ENCODE data around the gene SMAD5.

SMAD5 gene

DNA sequence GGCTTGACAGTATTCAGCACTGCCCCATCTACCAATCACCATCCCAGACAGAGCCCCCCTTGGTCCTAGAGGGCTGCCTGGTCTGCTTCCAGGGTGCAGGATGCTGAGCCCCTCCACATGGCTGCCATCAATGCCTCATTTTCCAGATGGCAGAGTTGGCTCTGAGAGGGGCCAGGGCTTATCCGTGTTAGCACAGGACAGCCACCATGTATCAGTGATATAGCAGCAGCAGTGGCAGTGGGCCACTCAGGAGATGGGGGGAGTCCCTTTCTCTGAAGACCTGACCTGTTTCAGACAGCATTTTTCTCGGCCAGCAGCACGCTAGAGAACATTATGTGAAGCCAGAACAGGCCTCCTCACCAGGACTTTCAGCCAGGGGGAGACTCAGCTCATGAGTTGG, 61.9 kb downstream of the SMAD5 start:
- no peak for DNase-seq (ENCODE audit: low spot score)

DNA sequence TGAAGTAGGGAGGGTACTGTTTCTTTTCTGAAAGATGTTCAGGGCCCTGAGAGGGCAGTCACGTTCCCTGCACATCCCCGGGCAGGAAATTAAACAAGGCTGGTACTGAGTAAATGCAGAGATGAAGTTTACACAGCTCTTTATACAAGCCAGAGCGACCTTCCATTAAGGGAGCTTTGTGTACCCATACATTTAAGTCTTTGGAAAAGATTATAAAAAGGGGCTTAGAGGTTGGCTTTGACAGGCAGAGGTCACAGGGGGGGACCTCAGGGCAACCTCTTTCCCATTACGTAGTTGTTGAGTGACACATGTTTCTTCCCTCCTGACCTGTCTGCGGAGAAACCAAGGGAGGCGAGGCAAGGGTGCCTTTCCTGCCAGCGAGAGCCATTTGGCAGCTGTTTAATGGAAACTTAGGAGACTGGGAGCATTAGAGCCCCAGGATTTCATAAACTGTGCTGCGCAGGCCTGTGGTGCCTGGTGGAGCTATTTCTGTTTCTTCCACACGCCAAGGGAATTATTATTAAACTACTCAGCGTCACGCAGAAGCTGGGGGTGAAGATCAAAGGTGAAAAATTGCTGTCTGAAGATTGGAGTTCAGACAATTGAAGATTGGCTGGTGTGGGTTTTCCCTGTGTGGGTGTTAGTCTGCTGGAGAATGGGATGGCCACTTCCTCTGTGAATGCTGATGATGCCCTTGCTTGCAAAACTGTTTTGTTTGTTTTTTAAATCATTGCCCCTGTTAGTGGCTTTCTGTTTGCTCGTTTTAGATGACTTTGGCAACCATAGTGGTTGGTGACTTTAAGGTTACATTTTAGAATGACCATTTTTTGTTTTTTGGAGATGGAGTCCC, 63.6 kb downstream of the SMAD5 start:
- DNase-seq (ENCODE audit: low spot score), result no peak

DNA sequence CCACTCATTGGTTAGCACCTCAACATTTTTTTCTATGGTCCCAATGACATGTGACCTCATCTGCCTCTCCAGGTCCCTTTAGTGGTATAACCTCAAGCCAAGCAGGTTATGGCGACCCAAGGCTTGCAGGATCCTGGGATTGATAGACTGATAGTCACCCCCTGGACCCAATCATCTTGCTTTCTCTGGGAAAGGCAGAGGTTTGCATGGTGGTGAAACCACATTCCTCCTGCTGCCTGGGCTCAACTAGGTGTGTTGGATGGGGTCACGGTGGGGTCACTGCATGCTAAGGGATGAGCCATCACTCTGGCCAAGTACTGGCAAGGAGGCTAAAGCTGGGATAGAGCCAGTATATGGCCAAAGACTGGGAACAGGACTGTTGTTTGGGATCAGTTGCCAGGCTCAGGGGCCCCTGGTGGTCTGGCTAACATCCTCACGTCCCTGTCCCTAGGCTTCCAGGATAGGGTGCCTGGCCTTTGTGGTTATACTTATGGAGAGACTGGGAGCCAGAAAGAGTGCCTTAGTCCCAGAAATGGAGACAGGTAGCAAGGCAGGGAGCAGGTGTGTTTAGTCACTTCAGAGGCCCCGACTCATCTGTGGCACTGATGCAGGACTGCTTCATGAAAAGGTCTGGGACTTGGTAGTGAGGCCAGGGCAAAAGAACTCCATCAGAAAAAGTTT, 65.0 kb downstream of the SMAD5 start:
- no peak for DNase-seq (ENCODE audit: low spot score)

DNA sequence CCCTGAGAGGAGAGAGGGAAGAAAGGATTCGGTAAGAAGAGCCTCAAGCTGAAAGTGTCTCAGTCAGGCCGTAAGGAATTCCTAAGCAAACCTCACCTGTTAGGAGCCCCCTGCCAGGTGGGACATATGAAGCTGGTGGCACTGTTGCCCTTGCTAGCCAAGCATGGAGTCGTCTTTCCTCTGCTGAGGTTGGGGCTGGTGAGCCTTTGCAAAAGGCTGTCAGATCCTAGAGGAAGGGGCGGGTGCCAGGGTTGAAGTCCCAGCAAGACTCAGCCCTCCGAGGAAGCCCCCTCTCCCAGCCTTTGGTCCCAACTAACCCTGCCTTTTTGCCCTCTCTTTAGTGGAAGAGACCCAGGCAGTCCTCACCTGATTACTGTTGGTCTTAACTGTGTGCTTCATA, 65.8 kb downstream of the SMAD5 start:
- no peak for DNase-seq (ENCODE audit: low spot score)

DNA sequence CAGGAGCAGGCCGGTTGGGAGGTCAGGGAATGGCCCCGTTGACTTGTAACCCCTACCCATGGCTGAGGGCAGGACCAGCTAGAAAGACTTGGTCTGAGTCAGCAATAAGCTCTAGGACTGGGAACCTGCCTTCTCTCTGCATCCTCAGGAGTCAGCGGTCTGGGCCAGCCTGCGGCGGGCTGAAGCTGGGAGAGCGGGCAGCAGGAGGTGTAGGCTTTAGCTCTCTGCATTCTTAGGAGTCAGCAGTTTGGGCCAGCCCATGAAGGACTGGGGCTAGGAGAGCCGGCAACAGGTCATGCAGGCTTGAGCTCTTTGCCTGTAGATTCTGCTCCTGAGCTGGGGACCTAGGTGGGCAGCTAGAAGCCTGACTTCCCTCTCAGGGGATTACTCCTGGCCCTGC, 66.8 kb downstream of the SMAD5 start:
- no peak for DNase-seq (ENCODE audit: low spot score)

DNA sequence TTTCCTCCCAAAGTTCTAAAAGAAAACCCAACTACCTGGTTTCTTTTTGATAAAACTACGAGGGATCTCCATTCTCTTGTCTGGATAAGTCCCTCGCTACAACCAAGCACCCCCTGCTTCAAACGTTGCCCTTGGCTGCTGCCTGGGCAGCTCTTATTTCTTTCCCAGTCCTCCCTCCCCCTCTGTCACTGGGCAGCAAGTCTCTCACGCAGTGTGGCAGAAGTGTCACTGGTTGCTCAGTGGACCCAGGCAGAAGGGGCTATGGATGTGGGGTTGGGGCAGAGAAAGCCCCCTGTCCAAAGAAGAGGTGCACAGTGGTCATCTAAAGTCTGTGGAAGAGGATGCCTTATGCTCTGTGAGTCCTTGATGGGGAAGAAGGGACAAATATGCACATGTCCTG, 67.5 kb downstream of the SMAD5 start:
- no peak for DNase-seq (ENCODE audit: low spot score)

DNA sequence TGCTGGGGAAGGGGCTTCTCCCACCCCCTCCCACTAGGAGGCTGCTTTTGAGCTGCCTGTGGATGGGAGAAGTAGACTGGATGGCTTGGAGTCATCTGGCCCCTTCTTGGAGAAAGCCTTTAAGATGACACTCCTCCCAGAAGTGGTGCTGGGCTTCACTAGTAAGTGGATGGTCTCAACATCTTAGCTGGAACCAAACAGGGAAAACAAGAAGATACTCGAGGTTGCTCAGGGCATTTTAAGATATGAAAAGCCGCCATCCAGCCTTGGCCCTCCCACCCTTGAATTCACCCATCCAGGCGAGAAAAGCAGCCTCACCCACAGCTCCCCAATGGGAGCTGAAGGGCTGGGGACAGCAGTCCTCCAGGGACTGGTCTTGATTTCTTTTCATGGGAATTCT, 68.1 kb downstream of the SMAD5 start:
- DNase-seq (ENCODE audit: low spot score), result no peak

DNA sequence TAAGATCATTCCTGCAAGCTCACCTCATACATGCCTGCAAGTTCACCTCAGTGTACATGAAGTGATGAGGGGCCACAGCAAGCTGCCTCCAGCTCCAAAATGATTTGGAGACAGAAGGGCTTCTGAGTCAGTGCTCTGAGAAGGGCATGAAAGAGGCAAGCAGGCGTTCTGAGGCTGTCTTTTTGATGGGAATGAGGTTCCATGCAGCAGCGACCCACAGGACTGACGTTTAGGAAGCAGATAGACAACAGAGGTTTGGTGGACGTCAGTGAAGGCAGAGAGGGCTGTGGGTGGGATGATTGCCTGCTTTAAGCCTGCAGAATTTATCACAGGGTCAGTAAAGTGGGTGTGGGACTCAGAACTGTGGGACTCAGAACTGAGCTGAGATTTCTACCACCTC, 69.2 kb downstream of the SMAD5 start:
- DNase-seq (ENCODE audit: low spot score), result no peak

DNA sequence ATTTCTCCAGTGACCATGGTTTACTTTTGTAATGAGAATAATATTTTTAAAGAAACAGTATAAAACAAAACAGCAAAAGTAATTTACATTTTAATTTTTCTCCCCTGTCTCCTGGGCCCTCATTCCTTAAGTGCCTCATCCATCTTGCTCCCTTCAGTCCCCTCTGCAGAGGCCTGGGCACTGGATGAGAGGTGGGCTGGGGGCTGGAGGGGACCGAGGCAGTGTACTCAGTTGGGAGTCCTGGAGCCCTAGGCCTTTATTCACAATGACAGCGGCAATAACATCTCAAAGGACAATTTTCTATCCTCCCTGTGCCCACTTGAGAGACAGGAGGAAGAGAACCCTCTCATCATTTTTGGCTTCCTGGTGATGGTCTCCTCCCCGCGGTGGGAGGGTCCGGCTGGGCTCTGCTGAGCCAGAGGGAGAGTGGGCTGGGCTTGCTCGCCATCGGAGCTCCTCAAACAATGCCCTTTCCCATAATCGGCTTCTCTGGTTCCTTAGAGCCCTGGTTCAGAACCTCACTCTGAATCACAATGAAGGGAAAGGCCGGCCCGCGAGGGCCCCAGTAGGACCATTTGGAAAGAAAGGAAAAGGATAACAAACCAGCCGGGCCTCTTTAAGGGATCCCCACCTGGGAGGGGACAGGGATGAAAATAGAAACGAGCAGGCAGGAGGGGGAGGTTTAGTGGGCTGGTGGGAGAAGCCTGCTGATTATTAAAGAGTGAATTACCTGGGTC, 70.0 kb downstream of the SMAD5 start:
- DNase-seq (ENCODE audit: low spot score), result no peak

DNA sequence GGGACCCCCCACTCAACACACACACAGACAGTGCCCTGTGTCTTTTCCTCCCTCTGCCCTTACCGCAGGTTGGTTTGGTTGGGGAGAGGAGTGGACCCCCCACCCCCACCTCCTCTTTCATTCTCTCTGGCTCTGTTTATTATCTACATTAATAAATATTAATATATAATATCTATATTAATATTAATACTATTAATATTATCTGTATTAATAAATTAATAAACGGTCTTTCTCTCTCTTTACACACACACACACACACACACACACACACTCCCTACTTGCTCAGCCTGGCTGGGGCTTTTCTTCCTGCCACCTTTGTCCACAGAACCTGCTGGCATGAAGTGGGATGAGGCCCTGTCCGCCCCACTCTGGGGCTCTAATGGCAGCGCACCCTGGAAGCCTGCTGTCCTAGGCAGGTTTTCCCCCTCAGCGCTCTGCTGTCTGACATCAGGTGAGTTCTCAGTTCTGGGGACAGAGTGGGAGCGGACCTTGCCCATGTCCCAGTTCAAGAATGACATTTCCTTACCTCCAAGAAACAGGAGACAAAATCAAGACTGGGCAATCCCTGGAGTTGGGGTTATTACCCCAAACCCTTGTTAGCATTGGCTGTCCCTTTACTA, 70.8 kb downstream of the SMAD5 start:
- DNase-seq (ENCODE audit: low spot score), result no peak

DNA sequence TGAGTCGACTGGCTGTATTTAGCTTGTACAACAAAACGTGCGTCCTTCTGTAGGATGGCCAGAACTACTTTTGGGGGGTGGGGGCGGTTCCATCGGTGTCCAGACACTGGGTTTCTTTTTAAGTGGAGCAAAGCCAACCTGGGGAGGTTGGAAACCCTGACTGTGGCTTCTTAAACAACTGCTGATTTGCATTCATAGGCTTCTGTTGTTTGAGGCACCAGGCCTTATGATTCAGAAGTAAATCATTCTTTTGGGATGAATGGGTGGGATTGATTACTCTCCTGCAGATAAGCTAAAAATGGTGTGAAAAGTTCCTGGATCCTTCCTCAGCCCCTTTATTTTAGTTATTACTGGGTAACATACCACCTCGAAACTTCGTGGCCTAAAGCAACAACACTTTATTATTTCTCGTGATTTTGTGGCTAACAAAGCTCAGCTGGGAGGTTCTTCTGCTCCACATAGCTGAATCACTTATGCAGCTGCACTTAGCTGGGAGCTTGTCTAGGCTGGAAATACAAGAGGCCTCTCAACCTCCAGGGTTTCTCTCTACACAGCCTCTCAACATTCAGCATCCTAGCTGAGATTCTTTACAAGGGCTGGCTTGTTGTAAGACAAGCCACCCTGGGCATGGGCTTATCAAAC, 72.5 kb downstream of the SMAD5 start:
- DNase-seq (ENCODE audit: low spot score), result no peak

DNA sequence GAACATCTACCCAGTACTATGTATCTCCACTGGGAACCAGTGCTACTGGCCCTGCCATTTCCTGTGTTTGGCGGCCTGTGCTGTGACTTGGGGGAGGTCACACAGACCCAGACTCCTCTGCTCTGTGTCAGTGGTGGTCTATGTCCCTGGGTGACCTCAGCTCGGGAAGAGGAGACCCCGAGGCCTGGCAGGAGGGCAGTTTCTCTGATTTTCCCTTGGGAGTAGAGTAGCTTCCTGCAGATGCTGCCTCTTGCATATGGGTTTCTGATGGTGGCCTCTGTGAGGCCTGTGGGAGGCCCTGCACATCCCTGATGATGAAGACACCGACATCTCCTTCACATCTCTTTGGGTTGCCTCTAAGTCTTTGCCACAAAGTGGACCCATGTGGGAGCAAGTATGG, 73.3 kb downstream of the SMAD5 start:
- DNase-seq (ENCODE audit: low spot score), result no peak

DNA sequence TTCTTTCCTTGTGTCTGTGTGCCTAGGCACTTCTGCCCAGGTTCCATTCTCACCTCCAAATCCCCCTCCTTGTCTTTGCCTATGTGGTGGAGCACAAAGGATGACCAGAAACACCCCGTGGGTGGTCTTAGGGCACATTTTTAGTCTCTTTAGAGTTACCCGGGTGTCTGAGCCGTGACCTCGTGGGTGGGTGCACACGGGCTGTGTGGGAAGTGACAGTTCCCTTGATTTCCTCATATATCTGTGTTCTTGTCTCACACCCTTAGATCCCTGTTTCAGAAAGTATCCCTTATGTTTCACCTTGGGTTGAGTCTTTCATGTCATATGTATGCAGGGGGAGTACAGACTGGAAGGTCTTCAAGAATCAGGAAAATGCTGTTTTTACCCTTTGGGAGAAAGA, 73.7 kb downstream of the SMAD5 start:
- DNase-seq (ENCODE audit: low spot score), result no peak

DNA sequence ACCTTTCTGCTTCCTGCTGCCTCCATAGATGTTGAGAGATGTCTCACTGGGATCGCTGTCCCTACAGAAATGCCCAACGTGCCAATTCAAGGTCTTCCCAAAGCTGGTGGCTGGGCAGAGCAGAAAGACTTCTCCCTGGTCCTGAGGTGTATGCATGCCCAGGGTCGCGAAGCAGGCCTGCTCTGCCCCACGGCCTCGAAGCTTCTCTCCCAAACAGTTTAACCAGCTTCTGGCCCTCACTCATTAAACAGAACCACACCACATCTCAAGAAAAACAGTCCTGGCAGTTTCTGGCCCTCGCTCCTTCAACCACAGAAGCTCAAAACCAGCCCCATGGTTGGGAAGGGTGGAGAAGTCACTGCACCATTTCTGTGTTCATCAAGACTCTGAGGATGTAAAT, 75.0 kb downstream of the SMAD5 start:
- DNase-seq (ENCODE audit: low spot score), result no peak

DNA sequence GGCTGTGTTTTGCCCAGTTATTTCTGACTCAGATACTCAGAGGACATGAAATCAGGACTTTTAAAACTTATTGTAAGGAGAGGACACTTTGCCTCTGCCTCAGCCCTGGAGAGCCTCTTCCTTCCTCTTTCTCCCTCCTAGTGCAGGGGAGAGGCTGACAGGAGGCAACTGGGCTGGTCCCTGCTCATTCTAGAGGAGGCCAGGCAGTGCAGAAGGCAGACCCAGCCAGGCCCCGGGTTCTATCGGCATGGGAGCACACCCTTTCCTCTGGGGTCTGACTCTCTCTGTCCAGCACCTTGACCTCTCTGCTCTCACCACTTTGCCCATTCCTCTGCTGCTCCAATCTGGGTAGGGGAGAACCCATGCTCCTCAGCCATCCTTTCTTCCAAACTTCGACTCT, 76.3 kb downstream of the SMAD5 start:
- no peak for DNase-seq (ENCODE audit: low spot score)

DNA sequence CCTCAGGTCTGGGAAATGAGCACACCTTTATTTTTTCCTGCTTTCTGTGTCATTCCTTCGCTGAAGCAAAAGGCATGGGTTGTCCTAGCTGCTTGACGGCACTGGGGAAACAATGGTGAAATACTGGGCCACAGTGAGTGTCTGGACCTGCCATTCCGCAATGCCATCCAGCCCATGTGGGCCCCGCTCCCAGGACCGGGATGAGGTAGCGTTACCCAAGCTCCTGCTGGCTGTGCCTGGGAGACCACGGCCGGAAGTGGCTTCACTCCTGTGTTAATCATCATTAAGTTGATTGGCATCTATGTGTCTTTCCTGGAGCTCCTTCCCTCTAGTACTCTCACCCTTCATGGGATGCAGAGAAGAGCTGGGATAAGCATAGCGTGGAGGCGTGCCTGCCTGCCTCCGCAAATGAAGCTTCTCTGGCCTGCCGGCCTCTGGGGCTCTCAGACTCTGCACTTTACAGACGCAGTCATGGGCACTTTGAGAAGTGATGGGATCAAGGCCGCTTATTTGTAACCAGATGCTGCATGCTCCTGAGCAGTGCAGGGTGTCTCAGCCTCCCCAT, 76.8 kb downstream of the SMAD5 start:
- DNase-seq (ENCODE audit: low spot score), result no peak

DNA sequence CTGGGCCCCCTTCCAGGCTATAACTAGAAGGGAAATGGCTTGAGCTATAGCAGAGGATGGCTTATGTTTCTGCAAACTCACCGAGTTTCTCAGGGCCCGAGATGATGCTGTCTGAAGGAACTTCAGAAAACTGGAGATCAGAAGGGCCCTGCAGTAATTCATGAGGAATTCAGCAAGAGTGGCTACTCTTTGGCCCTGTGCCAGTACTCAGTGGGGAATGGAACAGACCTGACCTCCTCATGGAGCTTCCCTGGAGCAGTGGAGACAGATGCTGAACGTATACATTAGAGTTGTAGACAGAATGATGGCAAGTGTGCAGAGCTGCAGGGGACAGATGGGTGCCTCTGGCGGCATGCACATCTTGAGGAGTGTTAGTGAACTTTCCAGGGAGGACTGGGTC, 77.6 kb downstream of the SMAD5 start:
- no peak for DNase-seq (ENCODE audit: low spot score)

DNA sequence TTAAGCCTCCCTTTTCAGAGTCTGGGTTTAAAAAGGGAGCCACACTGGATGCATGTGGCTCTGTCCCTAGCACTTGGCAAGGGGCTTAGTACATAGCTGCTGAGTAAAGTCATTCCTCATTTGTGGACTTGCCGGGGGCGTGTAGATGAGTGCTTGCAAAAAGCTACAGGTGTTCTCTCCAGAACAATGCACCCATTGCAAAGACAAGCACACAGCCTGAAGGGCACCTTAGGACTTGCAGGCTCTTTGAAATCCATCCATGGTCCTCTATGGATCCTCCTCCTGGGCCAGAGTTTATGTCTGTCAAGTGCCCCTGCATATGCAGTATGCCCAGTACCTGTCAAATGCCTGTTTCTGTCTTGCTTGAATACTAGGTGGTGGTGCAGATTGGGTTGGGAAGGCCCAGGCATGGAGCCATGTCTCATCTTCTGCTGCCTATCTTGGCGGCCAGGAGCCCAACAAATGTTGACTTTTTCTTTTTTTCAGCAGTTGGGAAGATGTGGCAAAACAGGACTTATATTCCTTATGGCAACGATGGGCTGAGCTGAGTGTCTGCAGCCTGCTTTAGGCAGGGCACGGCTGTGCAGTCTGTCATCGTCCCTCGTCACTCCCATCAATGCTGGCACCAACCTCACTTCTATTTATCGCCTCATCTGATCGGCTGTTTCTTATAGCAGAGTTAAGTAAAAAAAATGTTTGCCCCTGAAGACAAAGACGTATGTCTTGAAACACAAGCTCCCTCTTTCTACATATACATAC, 78.8 kb downstream of the SMAD5 start:
- no peak for DNase-seq (ENCODE audit: low spot score)

DNA sequence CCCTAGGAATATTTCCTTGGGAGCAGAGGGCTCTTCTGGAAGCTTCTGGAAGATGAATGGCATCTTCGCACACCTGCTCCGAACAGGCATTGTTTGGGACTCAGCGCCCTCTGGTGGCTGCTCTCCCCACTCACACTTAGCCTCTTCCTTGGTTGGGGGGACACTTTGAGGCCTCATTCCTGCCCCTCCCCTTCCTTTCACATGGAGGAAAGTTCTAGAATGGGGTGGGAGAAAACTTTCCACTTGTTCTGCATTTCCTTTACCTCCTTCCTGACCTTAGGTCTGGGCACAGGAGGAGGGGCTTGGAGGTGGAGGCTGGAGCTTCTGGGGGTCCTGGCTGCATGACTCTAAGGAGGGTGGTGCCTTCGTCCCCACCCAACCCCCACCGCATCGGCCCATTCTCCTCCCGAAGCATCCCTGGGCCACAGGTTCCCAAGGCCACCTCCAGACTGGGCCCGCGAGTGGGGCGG, 79.6 kb downstream of the SMAD5 start:
- DNase-seq (ENCODE audit: low spot score), result peak; percentile 41

DNA sequence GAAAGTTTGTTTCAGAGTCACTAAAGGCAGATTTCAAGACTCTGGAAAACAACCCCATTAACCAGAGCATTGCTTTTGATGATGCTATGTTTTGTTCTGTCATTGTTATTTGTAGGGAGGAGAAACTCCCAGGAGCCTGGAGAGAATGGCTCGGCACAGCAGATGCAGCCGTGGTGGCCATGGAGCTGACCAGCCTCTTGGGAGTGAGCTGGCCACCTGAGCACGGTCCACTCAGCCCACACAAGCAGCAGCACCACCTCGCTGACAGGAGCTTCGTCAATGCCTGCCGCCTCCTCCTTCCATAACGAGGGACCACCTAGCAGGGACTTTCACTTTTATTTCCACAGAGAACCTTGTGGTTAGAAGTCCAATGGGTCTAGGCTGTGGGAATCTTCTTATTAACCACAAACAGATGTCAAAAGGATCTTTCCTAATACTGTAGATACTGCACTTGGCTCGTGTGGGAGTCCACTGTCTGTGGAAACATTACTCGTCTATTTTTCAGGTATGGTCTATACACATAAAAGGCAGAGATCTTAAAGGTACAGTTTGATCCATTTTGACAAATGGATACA, 81.4 kb downstream of the SMAD5 start:
- DNase-seq (ENCODE audit: low spot score), result no peak

All from SK-N-DZ (cell line).